Neural progenitor cell (in vitro differentiated cells): ENCODE results near the gene GINM1. TPM values are rescaled to one million over a fixed set of nuclear protein-coding genes. Genes with fewer than 3 reads are reported as not detected.

Source experiments
- DNase-seq: peaks from one replicate; pipeline ENCODE4 v3.0.0-alpha.2; 2016; ENCODE audit warnings: low spot score
- H2AFZ ChIP-seq: fragments of 200-600 bp; sonication (generic); replicated peaks from 2 replicates; pipeline ENCODE4 v1.6.1; 2016; ENCODE audit warnings: antibody characterized with exemption
- H3F3A ChIP-seq: fragments of 200-600 bp; sonication (generic); 2 replicates; pipeline ENCODE4 v1.6.1; 2016; ENCODE audit warnings: antibody characterized with exemption, low read depth
- H3K27ac ChIP-seq: fragments of 200-600 bp; sonication (generic); 2 replicates; pipeline ENCODE4 v1.5.1; 2016; ENCODE audit warnings: mild to moderate bottlenecking
- H3K27me3 ChIP-seq: fragments of 200-600 bp; sonication (generic); 2 replicates; pipeline ENCODE4 v1.6.1; 2016; ENCODE audit warnings: mild to moderate bottlenecking, moderate library complexity
- H3K36me3 ChIP-seq: fragments of 200-600 bp; sonication (generic); 2 replicates; pipeline ENCODE4 v1.5.1; 2016
- H3K4me1 ChIP-seq: fragments of 200-600 bp; sonication (generic); 2 replicates; pipeline ENCODE4 v1.6.1; 2016; ENCODE audit warnings: mixed run types
- H3K4me2 ChIP-seq: fragments of 200-600 bp; sonication (generic); 2 replicates; pipeline ENCODE4 v1.6.1; 2016
- H3K4me3 ChIP-seq: fragments of 200-600 bp; sonication (generic); 2 replicates; pipeline ENCODE4 v1.5.1; 2016
- H3K79me2 ChIP-seq: fragments of 200-600 bp; sonication (generic); 2 replicates; pipeline ENCODE4 v1.6.1; 2016; ENCODE audit warnings: low read depth
- H3K9ac ChIP-seq: fragments of 200-600 bp; sonication (generic); 2 replicates; pipeline ENCODE4 v1.6.1; 2016
- H3K9me3 ChIP-seq: fragments of 200-600 bp; sonication (generic); 2 replicates; pipeline ENCODE4 v1.5.1; 2016; ENCODE audit warnings: low read depth
- H4K20me1 ChIP-seq: fragments of 200-600 bp; sonication (generic); 2 replicates; pipeline ENCODE4 v1.6.1; 2016; ENCODE audit warnings: low read depth
- H3K27ac Mint-ChIP-seq: 3 replicates; pipeline ENCODE4 v1.8.0; 2021; ENCODE audit warnings: mixed read lengths
- H3K27me3 Mint-ChIP-seq: 2 replicates; pipeline ENCODE4 v1.8.0; 2022; ENCODE audit warnings: low read depth, mild to moderate bottlenecking, inconsistent platforms, moderate library complexity, mixed read lengths; ENCODE audit not compliant: insufficient read depth
- H3K36me3 Mint-ChIP-seq: 3 replicates; pipeline ENCODE4 v1.8.0; 2021; ENCODE audit warnings: mixed read lengths
- H3K4me1 Mint-ChIP-seq: 3 replicates; pipeline ENCODE4 v1.8.0; 2021; ENCODE audit warnings: mixed read lengths
- H3K4me3 Mint-ChIP-seq: 3 replicates; pipeline ENCODE4 v1.8.0; 2021; ENCODE audit warnings: mild to moderate bottlenecking, moderate library complexity, mixed read lengths
- H3K9me3 Mint-ChIP-seq: 3 replicates; pipeline ENCODE4 v1.8.0; 2020; ENCODE audit warnings: mixed read lengths
- EZH2 ChIP-seq: fragments of 200-600 bp; sonication (generic); IDR thresholded peaks from 2 replicates; pipeline ENCODE4 v1.6.1; 2017; ENCODE audit warnings: antibody characterized with exemption, mild to moderate bottlenecking, moderate library complexity
- EZH2phosphoT487 ChIP-seq: fragments of 200-600 bp; sonication (generic); IDR thresholded peaks from 2 replicates; pipeline ENCODE4 v1.6.1; 2017; ENCODE audit warnings: antibody characterized with exemption
- total RNA-seq: library from RNA; depleted of rRNA; stranded (reverse); fragments of >200 nt; gene quantifications from 2 replicates; pipeline ENCODE4 v1.2.3, GENCODE V29; 2015; ENCODE audit warnings: low replicate concordance
- TF ChIP-seq, protein P1 (sequence below): fragments of 200-600 bp; sonication (generic); IDR thresholded peaks from 2 replicates; pipeline ENCODE4 v1.5.1; 2017; ENCODE audit warnings: antibody characterized with exemption, mild to moderate bottlenecking

The GINM1 gene
- total RNA-seq, 1 donor from 2014 or later, result 35.7 TPM

- Histone ChIP-seq H3F3A (no peaks in the 10 kb centered on the region), H3K27ac (no peak overlapping the region), H3K79me2 (peaks cover 66% of the 10 kb centered on the region), H2AFZ (no peak overlapping the region), H3K36me3 (no peaks in the 10 kb centered on the region), H4K20me1 (peaks cover 48% of the 10 kb centered on the region), H3K27me3 (peaks cover 23% of the 10 kb centered on the region), H3K9ac (no peak overlapping the region), H3K4me2 (peak overlapping the region; percentile 76), H3K4me3 (no peak overlapping the region), H3K4me1 (peaks cover 11% of the 10 kb centered on the region), H3K9me3 (no peaks in the 10 kb centered on the region)
- TF ChIP-seq EZH2phosphoT487, result no peak
- TF ChIP-seq EZH2, result no peak
- TF ChIP-seq, protein P1, sequence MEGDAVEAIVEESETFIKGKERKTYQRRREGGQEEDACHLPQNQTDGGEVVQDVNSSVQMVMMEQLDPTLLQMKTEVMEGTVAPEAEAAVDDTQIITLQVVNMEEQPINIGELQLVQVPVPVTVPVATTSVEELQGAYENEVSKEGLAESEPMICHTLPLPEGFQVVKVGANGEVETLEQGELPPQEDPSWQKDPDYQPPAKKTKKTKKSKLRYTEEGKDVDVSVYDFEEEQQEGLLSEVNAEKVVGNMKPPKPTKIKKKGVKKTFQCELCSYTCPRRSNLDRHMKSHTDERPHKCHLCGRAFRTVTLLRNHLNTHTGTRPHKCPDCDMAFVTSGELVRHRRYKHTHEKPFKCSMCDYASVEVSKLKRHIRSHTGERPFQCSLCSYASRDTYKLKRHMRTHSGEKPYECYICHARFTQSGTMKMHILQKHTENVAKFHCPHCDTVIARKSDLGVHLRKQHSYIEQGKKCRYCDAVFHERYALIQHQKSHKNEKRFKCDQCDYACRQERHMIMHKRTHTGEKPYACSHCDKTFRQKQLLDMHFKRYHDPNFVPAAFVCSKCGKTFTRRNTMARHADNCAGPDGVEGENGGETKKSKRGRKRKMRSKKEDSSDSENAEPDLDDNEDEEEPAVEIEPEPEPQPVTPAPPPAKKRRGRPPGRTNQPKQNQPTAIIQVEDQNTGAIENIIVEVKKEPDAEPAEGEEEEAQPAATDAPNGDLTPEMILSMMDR, result no peak
- Mint-ChIP-seq H3K9me3 (no peaks in the 10 kb centered on the region), H3K27ac (no peak overlapping the region), H3K27me3 (peaks cover 7% of the 10 kb centered on the region), H3K4me1 (peaks cover 6% of the 10 kb centered on the region), H3K36me3 (peaks cover 4% of the 10 kb centered on the region), H3K4me3 (peak overlapping the region; percentile 91)
- DNase-seq, result no peak
Observed at GRCh38 chr6:149567945-149568585, 1.9 kb downstream of the GINM1 start.

GRCh38 chr6:149580880-149581279 lies 14.7 kb downstream of the GINM1 start:
- H3K36me3 ChIP-seq, result peaks cover 18% of the 10 kb centered on the region

GRCh38 chr6:149581349-149581748 lies 15.2 kb downstream of the GINM1 start:
- peaks cover 25% of the 10 kb centered on the region for H3K36me3 Mint-ChIP-seq
- Histone ChIP-seq H3K27ac (no peak overlapping the region), H3K27me3 (no peaks in the 10 kb centered on the region), H3K9ac (no peak overlapping the region), H3K79me2 (peaks cover 12% of the 10 kb centered on the region), H3F3A (no peaks in the 10 kb centered on the region), H3K4me3 (no peak overlapping the region), H4K20me1 (no peaks in the 10 kb centered on the region), H3K4me1 (no peaks in the 10 kb centered on the region), H3K9me3 (no peaks in the 10 kb centered on the region), H2AFZ (no peak overlapping the region), H3K36me3 (peaks cover 18% of the 10 kb centered on the region), H3K4me2 (no peak overlapping the region)
- no peaks in the 10 kb centered on the region for H3K9me3 Mint-ChIP-seq
- H3K27me3 Mint-ChIP-seq, result no peaks in the 10 kb centered on the region
- no peak overlapping the region for H3K27ac Mint-ChIP-seq
- H3K4me1 Mint-ChIP-seq, result no peaks in the 10 kb centered on the region
- TF ChIP-seq, protein P1, result no peak
- TF ChIP-seq EZH2 (no peak), EZH2phosphoT487 (no peak)
- DNase-seq, result no peak
- no peak overlapping the region for H3K4me3 Mint-ChIP-seq

More at GRCh38 chr6:149580880-149581279, 14.7 kb downstream of the GINM1 start:
- H3K4me3 Mint-ChIP-seq, result no peak overlapping the region
- Histone ChIP-seq H3K27me3 (no peaks in the 10 kb centered on the region), H2AFZ (no peak overlapping the region), H3K4me3 (no peak overlapping the region), H3K9me3 (no peaks in the 10 kb centered on the region), H3K27ac (no peak overlapping the region), H3F3A (no peaks in the 10 kb centered on the region), H3K4me1 (no peaks in the 10 kb centered on the region), H3K9ac (no peak overlapping the region), H3K4me2 (no peak overlapping the region), H4K20me1 (no peaks in the 10 kb centered on the region), H3K79me2 (peaks cover 16% of the 10 kb centered on the region)
- no peak overlapping the region for H3K27ac Mint-ChIP-seq
- no peaks in the 10 kb centered on the region for H3K4me1 Mint-ChIP-seq
- H3K36me3 Mint-ChIP-seq, result peaks cover 21% of the 10 kb centered on the region
- no peaks in the 10 kb centered on the region for H3K9me3 Mint-ChIP-seq
- no peak for TF ChIP-seq EZH2
- TF ChIP-seq, protein P1, result no peak
- no peak for TF ChIP-seq EZH2phosphoT487
- no peaks in the 10 kb centered on the region for H3K27me3 Mint-ChIP-seq
- no peak for DNase-seq
